ENCODE measurements around the gene ADGRB2.

GRCh38 chr1:31793586-31794285 is 29.6 kb upstream of the ADGRB2 start:
- no peak for TF ChIP-seq CTCF (IDR thresholded peaks at IDR 0.05)
- no peak for TF ChIP-seq REST (IDR thresholded peaks at IDR 0.05; ENCODE audit: insufficient read depth in 1 of 2, low read depth in 2 of 2, low read length in 1 of 2)
- TF ChIP-seq SIN3A (IDR thresholded peaks at IDR 0.05; ENCODE audit: borderline replicate concordance, insufficient read depth, low read depth, low read length) = no peak
- no peak for TF ChIP-seq POLR2AphosphoS5 (IDR thresholded peaks at IDR 0.05; ENCODE audit: low read depth, low read length)
